ENCODE results near the gene ARMC8. TPM values are rescaled to one million over a fixed set of nuclear protein-coding genes. Genes with fewer than 3 reads are reported as not detected.

Gene ARMC8
- total and polyA plus RNA-seq, 2 of the 8 experiments (the other 6 are each of a cell fraction or from before 2014, with no cell fraction given): 47.3 to 58.5 TPM

DNA sequence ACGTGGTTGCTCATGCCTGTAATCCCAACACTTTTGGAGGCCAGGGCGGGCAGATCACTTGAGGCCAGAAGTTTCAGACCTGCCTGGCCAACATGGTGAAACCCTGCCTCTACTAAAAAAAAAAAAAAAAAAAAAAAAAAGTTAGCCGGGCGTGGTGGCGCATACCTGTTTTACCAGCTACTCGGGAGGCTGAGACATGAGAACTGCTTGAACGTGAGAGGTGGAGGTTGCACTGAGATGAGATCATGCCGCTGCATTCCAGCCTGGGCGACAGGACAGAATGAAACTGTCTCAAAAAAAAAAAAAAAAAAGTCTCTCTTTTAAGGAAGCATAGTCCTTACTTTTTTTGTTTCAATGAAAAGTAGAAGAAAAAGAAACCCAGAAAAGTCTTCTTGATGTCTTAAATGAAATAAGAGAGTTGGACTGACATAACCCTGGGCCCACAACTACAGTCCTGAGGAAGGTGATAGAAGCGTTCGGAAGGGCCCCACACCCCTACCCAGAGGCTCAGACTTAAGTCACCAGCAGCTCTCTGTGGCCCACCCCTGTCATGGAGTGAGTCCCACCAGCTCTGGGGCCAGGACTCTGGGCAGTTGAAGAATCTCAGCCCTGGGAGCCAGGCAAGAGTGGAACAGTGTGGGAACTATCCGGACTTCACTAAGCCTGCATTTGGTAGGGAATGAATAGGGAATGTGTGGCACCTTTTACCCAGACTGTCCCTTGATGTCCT lies 139.9 kb downstream of the ARMC8 start:
- no peak for FAIRE-seq
- H2BK120ac ChIP-seq (replicated peaks; ENCODE audit: low read depth, low read length): no peak overlapping the region
- H3K36me3 ChIP-seq (ENCODE audit: control insufficient read depth in 2 of 4, insufficient read depth in 4 of 4, low read length in 3 of 4): no peaks in the 10 kb centered on the region

More for the DNA sequence above, 139.9 kb downstream of the ARMC8 start:
- H3K4me1 ChIP-seq (replicated peaks in 1 of 4; ENCODE audit: control insufficient read depth in 3 of 4, insufficient read depth in 4 of 4, low read length in 3 of 4): peaks cover 0 to 4% (median 2%) of the 10 kb centered on the region in 4 experiments; a peak in 2 of 7 replicates
- no peak overlapping the region for H4K8ac ChIP-seq (ENCODE audit: extremely low read depth, insufficient read depth, low read length)
- no peaks in the 10 kb centered on the region for H4K20me1 ChIP-seq (replicated peaks in 1 of 2; ENCODE audit: control insufficient read depth in 1 of 2, insufficient read depth in 2 of 2, low read length in 2 of 2)
- no peaks in the 10 kb centered on the region for H3K9me3 ChIP-seq (ENCODE audit: insufficient read depth in 2 of 2, low read depth in 1 of 2, low read length in 1 of 2)
- no peak overlapping the region for H2BK12ac ChIP-seq (ENCODE audit: low read depth, low read length)
- H2BK15ac ChIP-seq (ENCODE audit: low read length): no peak overlapping the region
- H3K23ac ChIP-seq (ENCODE audit: insufficient read length): no peak overlapping the region
- no peak overlapping the region for H3K4ac ChIP-seq (replicated peaks; ENCODE audit: insufficient read length, low read depth, low read length)
- H3K27ac ChIP-seq (ENCODE audit: low read depth, low read length): no peak overlapping the region
- H3K18ac ChIP-seq (ENCODE audit: extremely low read depth, low read length): no peak overlapping the region
- H2BK20ac ChIP-seq (ENCODE audit: low read length): no peak overlapping the region
- no peak overlapping the region for H3K56ac ChIP-seq (replicated peaks; ENCODE audit: insufficient read length, low read depth, low read length)
- no peak overlapping the region for H3K4me2 ChIP-seq (ENCODE audit: insufficient read depth in 1 of 2, low read depth in 2 of 2, low read length in 2 of 2)
- ChIA-PET CTCF (ENCODE audit: partially characterized antibody) (interaction anchor here (0.6 to 3.2 kb wide), 8 partner anchors 9 to 614 kb away, joined by 3 to 20 read pairs (median 7); no protein-coding TSS in a partner anchor), POLR2A (ENCODE audit: partially characterized antibody) (interaction anchor here (0.9 kb wide), 1 partner anchor 14 kb away, joined by 3 read pairs; no protein-coding TSS in a partner anchor)
- H3K9ac ChIP-seq (replicated peaks in 1 of 4; ENCODE audit: extremely low read depth in 1 of 4, low read depth in 3 of 4, low read length in 3 of 4): no peak overlapping the region
- no peaks in the 10 kb centered on the region for H3K79me2 ChIP-seq (ENCODE audit: control insufficient read depth in 1 of 2, insufficient read depth in 2 of 2, low read length in 2 of 2)
- no peak overlapping the region for H2BK5ac ChIP-seq (ENCODE audit: low read depth, low read length)
- H3K79me1 ChIP-seq (ENCODE audit: low read depth, low read length): no peaks in the 10 kb centered on the region
- H2AK5ac ChIP-seq (ENCODE audit: low read depth, low read length): no peak overlapping the region
- H2AFZ ChIP-seq (ENCODE audit: low read length): no peak overlapping the region
- no peak overlapping the region for H4K5ac ChIP-seq (ENCODE audit: insufficient read length, low read depth, low read length)
- H3K27me3 ChIP-seq (replicated peaks in 1 of 4; ENCODE audit: control insufficient read depth in 3 of 4, extremely low read depth in 1 of 4, insufficient read depth in 3 of 4, low read length in 3 of 4): no peaks in the 10 kb centered on the region
- no peak overlapping the region for H3K4me3 ChIP-seq (ENCODE audit: extremely low read depth in 1 of 4, insufficient read depth in 2 of 4, low read depth in 3 of 4, low read length in 4 of 4)
- no peak for DNase-seq (ENCODE audit: low read depth in 1 of 2, low spot score in 2 of 2)
- H4K91ac ChIP-seq (replicated peaks; ENCODE audit: insufficient read length, low read length): no peak overlapping the region
- 90% methylated on average over 9 of the region's 12 CpGs; no CpG with 5 or more reads in 1 of the 2 experiments for WGBS, 2 experiments (ENCODE audit: extremely low coverage in 1 of 2, insufficient coverage in 1 of 2, insufficient read length in 1 of 2, insufficient replicate concordance in 2 of 2, low coverage in 1 of 2, low lambda C conversion rate in 2 of 2, missing lambda C conversion rate in 1 of 2)
- H3K23me2 ChIP-seq (ENCODE audit: low read depth, low read length): peaks cover 5% of the 10 kb centered on the region
- TF ChIP-seq SIN3A (conservative IDR thresholded peaks at IDR 0.05 in 1 of 2, IDR thresholded peaks at IDR 0.05 in 1 of 2; ENCODE audit: low read depth in 1 of 2, low read length in 2 of 2) (no peak), KDM5A (IDR thresholded peaks at IDR 0.05; ENCODE audit: low read length) (no peak)
- TF ChIP-seq, protein P1, sequence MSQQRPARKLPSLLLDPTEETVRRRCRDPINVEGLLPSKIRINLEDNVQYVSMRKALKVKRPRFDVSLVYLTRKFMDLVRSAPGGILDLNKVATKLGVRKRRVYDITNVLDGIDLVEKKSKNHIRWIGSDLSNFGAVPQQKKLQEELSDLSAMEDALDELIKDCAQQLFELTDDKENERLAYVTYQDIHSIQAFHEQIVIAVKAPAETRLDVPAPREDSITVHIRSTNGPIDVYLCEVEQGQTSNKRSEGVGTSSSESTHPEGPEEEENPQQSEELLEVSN (IDR thresholded peaks at IDR 0.05): no peak
- H3K14ac ChIP-seq (ENCODE audit: insufficient read length): no peak overlapping the region

Data from H1 (cell line).